Smooth muscle cell of the brain vasculature (primary cell): ENCODE measurements around the gene PIK3R6.
A peak's percentile ranks its signal among the peaks of the same experiment; 100 is the strongest.

Experiments
- DNase-seq: peaks from one replicate; pipeline ENCODE4 v3.0.0-alpha.2; 2012; ENCODE audit warnings: low read depth, low spot score

PIK3R6 gene

GRCh38 chr17:8797621-8798175 is 69.8 kb downstream of the PIK3R6 start:
- DNase-seq: no peak

GRCh38 chr17:8794636-8795035 is 72.8 kb downstream of the PIK3R6 start:
- no peak for DNase-seq

GRCh38 chr17:8793649-8794048 is 73.8 kb downstream of the PIK3R6 start:
- no peak for DNase-seq

GRCh38 chr17:8792646-8793045 is 74.8 kb downstream of the PIK3R6 start:
- no peak for DNase-seq

- no peak for DNase-seq
These were observed 75.6 kb downstream of the PIK3R6 start for GRCh38 chr17:8791910-8792270.

GRCh38 chr17:8791248-8791909 is 76.1 kb downstream of the PIK3R6 start:
- DNase-seq: no peak

- no peak for DNase-seq
These were observed 77.7 kb downstream of the PIK3R6 start for GRCh38 chr17:8789743-8790142.

- DNase-seq: no peak
These were observed 78.5 kb downstream of the PIK3R6 start for GRCh38 chr17:8788998-8789397.

- peak; percentile 15 for DNase-seq
These were observed 81.7 kb downstream of the PIK3R6 start for GRCh38 chr17:8785547-8786413.

GRCh38 chr17:8782176-8782575 is 85.3 kb downstream of the PIK3R6 start:
- no peak for DNase-seq

- no peak for DNase-seq
These were observed 85.7 kb downstream of the PIK3R6 start for GRCh38 chr17:8781776-8782175.

GRCh38 chr17:8776881-8777280 is 90.6 kb downstream of the PIK3R6 start:
- no peak for DNase-seq

GRCh38 chr17:8776248-8776647 is 91.2 kb downstream of the PIK3R6 start:
- no peak for DNase-seq

GRCh38 chr17:8766731-8767130 is 100.7 kb downstream of the PIK3R6 start:
- no peak for DNase-seq

- no peak for DNase-seq
These were observed 105.5 kb downstream of the PIK3R6 start for GRCh38 chr17:8762012-8762411.

GRCh38 chr17:8758137-8758596 is 109.3 kb downstream of the PIK3R6 start, which contains the start of gene SPDYE4:
Gene SPDYE4 (minus strand): TSS chr17:8758546. CDS start chr17:8758382, 164 bp downstream.
- DNase-seq: no peak

GRCh38 chr17:8757189-8757588 is 110.3 kb downstream of the PIK3R6 start:
- DNase-seq: no peak

- DNase-seq: no peak
These were observed 111.8 kb downstream of the PIK3R6 start for GRCh38 chr17:8755590-8756255.

GRCh38 chr17:8754890-8755289 is 112.6 kb downstream of the PIK3R6 start:
- no peak for DNase-seq

GRCh38 chr17:8753976-8754440 is 113.5 kb downstream of the PIK3R6 start:
- DNase-seq: no peak

- DNase-seq: no peak
These were observed 114.1 kb downstream of the PIK3R6 start for GRCh38 chr17:8753136-8753975.
